ENCODE results near the gene LRRC52. TPM values are rescaled to one million over a fixed set of nuclear protein-coding genes. Genes with fewer than 3 reads are reported as not detected.
"Not testable (repeated sequence)": the region's sequence is repeated elsewhere in the genome, so short reads cannot be mapped to it uniquely, and the experiment has no call there.

Gene LRRC52
- total RNA-seq, 1 donor from 2014 or later = not detected

- no peak for DNase-seq (ENCODE audit: low read depth in 2 of 2)
Observed at GRCh38 chr1:165580931-165581871, 37.4 kb downstream of the LRRC52 start.

DNA sequence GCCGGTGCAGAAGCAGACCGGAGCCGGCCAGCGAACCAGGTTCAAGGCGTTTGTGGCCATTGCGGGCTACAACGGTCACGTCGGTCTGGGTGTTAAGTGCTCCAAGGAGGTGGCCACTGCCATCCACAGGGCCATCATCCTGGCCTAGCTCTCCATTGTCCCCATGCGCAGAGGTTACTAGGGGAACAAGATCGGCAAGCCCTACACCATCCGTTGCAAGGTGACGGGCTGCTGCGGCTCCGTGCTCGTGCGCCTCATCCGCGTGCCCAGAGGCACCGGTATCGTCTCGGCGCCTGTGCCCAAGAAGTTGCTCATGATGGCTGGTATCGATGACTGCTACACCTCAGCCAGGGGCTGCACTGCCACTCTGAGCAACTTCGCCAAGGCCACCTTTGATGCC is 38.1 kb downstream of the LRRC52 start:
- DNase-seq (ENCODE audit: low read depth in 2 of 2) = no peak

- no peak for DNase-seq (ENCODE audit: low read depth in 2 of 2)
Observed at GRCh38 chr1:165586398-165586797, 42.6 kb downstream of the LRRC52 start.

GRCh38 chr1:165591391-165591790 is 47.6 kb downstream of the LRRC52 start:
- DNase-seq (ENCODE audit: low read depth in 2 of 2) = not testable (repeated sequence)

GRCh38 chr1:165592945-165593823 is 49.4 kb downstream of the LRRC52 start:
- DNase-seq (ENCODE audit: low read depth in 2 of 2) = peak; percentile 80 to 88

DNA sequence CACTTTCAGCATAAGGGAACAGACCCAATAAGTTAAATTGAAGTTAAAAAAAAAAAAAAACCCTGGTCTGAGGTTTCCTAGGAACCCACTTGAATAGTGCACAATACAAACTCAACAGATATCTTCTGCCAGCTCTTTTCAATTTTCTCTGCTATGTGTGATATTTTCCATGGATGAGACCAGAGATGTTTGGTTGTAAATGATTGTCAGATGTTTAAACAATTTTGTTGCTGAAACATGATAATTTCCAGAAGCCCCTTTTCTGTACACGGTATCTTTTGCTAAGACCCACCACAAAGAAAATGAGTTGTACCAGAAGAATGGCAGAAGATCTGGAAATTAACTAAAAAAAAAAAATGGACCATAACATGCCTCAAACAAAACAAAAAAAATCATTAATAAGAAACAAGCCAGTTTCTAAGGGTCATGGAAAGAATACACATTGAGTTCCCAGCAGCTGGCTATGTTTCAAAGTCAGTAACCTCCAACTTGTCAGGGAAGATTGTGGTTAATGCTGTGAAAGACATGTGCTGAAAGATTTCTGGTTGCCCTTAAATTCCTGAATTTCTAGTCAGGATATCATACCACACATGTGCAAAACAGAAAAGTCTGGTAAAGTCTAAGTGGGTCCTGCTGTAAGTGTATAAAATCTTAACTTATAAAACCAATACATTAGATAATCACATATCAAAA is 51.6 kb downstream of the LRRC52 start:
- DNase-seq (ENCODE audit: low read depth in 2 of 2) = no peak

DNA sequence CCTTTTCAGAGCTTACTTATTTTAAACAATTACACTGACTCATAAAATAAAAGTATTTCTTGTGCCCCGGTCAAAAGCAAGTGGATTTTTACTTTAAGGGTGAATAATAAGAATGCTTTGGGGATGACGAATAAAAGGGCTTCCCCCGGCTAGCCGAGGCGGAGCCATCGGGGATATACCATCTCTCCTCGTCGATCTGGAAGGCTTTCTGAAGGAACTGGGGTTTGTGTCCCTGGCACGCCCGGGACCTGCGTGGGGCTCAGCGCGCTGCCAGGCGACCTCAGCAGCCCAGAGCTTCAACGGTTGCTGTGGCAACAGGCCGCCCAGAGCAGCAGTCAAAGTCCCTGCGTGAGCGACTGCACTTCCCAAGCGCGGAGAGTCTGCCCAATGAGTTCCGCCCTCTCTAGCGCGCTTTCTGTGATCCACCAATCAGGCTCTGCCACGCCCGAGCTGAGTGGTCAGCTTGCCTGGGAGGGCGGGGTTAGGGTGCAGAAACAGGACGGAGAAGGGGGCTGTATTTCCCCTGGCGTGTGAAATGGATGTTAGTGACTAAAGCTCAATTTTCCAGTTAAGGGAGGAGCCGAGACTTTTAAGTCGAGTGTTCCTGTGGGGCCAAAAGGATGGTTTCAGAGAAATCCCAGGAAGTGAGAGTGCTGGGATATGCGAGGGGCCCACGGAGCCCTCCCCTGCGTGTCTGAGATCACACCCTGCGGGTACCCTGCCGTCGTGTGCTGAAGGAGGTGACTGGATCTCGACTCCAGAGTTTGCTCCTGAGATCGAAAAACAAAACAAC is 54.3 kb downstream of the LRRC52 start:
- DNase-seq (ENCODE audit: low read depth in 2 of 2) = peak; percentile 97 to 98

DNA sequence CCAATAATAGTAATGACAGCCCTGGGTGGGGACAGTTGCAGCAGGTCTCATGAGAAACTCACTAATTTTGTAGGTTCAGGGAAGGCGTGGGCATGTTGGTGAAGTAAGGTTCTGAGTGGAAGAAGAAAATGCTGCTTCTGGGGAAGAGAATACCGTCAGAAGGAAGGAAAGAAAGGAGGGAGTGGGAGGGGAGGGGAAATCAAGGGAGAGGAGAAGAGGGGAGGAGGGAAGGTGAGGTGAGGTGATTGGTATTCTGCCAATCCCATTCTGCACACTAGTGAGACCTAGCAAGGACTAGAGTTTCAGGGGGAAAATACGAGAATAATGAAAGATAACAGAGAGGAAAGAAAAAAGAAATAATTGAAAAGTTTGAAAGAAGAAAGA is 54.9 kb downstream of the LRRC52 start:
- DNase-seq (ENCODE audit: low read depth in 2 of 2) = no peak

DNA sequence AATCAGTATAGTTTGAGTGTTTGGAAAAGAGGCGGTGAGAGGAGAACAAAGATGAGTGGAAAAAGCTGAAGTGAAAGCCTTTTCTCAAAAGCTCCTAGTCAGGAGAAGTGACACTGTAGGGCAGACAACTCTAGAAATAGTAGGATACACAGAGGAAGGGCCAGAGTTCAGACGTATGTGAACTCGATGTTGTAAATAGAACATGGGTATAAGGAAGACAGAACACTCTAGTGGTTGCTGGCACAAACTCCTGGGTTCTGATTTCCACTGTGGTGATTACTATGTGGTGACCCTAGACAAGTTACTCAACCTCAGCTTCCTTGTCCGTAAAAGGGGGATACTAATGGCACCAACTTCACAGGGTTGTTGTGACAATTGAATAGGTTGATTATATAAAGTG is 57.0 kb downstream of the LRRC52 start:
- DNase-seq (ENCODE audit: low read depth in 2 of 2) = no peak

DNA sequence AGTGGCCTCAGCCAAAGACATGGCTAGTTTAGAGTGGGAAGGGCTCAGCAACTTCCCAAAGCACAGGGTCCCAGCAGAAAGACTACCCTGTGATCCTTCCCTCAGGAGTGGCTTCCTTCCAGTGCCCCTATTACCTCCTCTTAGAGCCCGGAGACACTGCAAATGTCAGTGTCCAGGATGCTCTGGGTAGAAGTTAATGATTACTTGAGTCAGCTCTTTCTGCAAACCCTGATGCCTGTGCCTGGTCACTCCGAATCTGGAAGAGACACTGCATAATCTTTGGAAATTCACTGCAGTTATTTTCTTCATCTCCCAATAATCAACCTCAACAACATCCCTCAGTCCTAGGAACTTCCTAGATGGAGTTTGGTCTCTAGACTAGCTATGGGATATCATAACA is 60.0 kb downstream of the LRRC52 start:
- no peak for DNase-seq (ENCODE audit: low read depth in 2 of 2)

GRCh38 chr1:165605246-165605645 is 61.4 kb downstream of the LRRC52 start:
- no peak for DNase-seq (ENCODE audit: low read depth in 2 of 2)

DNA sequence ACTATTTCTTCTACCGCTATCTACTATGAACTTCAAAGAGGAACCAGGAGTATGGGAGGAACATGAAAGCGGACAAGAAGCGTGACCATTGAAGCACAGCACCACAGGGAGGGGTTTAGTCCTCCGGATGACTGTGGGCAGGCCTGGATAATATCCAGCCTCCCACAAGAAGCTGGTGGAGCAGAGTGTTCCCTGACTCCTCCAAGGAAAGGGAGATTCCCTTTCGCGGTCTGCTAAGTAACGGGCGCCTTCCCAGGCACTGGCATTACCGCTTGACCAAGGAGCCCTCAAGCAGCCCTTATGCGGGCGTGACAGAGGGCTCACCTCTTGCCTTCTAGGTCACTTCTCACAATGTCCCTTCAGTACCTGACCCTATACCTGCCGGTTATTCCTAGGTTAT is 62.9 kb downstream of the LRRC52 start:
- DNase-seq (ENCODE audit: low read depth in 2 of 2) = not testable (repeated sequence)

DNA sequence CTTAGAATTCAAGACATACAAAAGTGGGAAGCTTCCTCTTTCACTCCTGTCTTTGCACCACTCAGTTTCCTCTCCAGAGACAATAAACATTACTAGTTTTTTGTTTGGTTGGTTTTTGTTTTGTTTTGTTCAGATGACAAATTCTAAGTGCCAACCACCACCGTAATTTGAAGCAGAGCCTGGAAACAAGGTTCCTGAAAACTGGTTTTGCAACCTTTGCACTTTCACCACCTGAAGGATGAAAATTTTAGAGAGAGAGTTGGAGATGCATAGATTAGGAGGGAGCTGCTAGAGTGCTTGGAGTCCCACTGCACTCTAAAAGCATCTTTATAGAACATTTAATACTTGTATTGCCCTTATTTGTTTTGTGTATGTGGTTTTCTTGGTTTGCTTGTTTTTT is 67.1 kb downstream of the LRRC52 start:
- DNase-seq (ENCODE audit: low read depth in 2 of 2) = no peak

DNA sequence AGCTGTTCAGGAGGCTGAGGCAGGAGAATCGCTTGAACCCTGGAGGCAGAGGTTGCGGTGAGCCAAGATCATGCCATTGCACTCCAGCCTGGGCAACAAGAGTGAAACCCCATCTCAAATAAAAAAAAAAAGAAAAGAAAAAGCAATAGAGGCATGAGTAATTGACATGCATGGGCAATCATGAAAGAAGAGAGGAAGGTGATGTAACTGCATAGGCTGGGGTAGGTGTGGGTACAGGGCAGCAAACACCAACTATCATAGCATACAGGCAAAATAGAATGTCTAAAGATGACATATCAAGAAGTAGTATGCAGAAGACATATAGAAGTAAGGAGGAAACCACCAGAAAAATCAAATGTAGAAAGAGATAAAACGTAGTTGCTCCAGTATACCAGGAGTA is 68.3 kb downstream of the LRRC52 start:
- no peak for DNase-seq (ENCODE audit: low read depth in 2 of 2)

Other genes with a start within 250 kb of the LRRC52 start
- gene LMX1A, start 187.3 kb upstream of the LRRC52 start, total RNA-seq = not detected in 2 replicates
- not detected in 2 replicates for gene RXRG, start 98.9 kb upstream of the LRRC52 start, total RNA-seq
- gene MGST3, start 87.2 kb downstream of the LRRC52 start, total RNA-seq = 148 and 319 TPM in 2 replicates
- 79.8 and 85.0 TPM in 2 replicates for gene ALDH9A1, start 154.6 kb downstream of the LRRC52 start, total RNA-seq
- 35.7 and 48.0 TPM in 2 replicates for gene TMCO1, start 224.9 kb downstream of the LRRC52 start, total RNA-seq

All from lung microvascular endothelial cell (primary cell).